Effector CD4-positive, alpha-beta T cell (primary cell): Measurements from ENCODE around the gene CYP1A1.
"Not testable (repeated sequence)": the region's sequence is repeated elsewhere in the genome, so short reads cannot be mapped to it uniquely, and the experiment has no call there.

Experiments
- DNase-seq: peaks from one replicate; pipeline ENCODE4 v3.0.0-alpha.2; 2020

Gene CYP1A1

GRCh38 chr15:74735305-74735704 is 10.0 kb upstream of the CYP1A1 start:
- no peak for DNase-seq

GRCh38 chr15:74733269-74733668 is 7.9 kb upstream of the CYP1A1 start:
- DNase-seq, result no peak

GRCh38 chr15:74732846-74733245 is 7.5 kb upstream of the CYP1A1 start:
- no peak for DNase-seq

GRCh38 chr15:74730619-74731316 is 5.4 kb upstream of the CYP1A1 start:
- DNase-seq, result no peak

GRCh38 chr15:74729372-74729771 is 4.0 kb upstream of the CYP1A1 start:
- DNase-seq, result not testable (repeated sequence)

- not testable (repeated sequence) for DNase-seq
These were observed 3.4 kb upstream of the CYP1A1 start for GRCh38 chr15:74728699-74729098.

GRCh38 chr15:74727727-74728126 is 2.4 kb upstream of the CYP1A1 start:
- no peak for DNase-seq

GRCh38 chr15:74726774-74727164 is 1.4 kb upstream of the CYP1A1 start:
- no peak for DNase-seq

GRCh38 chr15:74725845-74726773 is 781 bp upstream of the CYP1A1 start:
- DNase-seq, result peak; percentile 21

- DNase-seq, result no peak
These were observed 631 bp downstream of the CYP1A1 start for GRCh38 chr15:74724570-74725224.

- DNase-seq, result no peak
These were observed 1.5 kb downstream of the CYP1A1 start for GRCh38 chr15:74723754-74724334.

GRCh38 chr15:74723187-74723586 is 2.1 kb downstream of the CYP1A1 start:
- no peak for DNase-seq

- DNase-seq, result no peak
These were observed 2.7 kb downstream of the CYP1A1 start for GRCh38 chr15:74722591-74722990.

- no peak for DNase-seq
These were observed 8.7 kb downstream of the CYP1A1 start for GRCh38 chr15:74716651-74717050.

GRCh38 chr15:74712311-74712710 is 13.0 kb downstream of the CYP1A1 start:
- no peak for DNase-seq

- DNase-seq, result no peak
These were observed 14.8 kb downstream of the CYP1A1 start for GRCh38 chr15:74710319-74711094.

- no peak for DNase-seq
These were observed 15.4 kb downstream of the CYP1A1 start for GRCh38 chr15:74709892-74710291.

GRCh38 chr15:74709011-74709410 is 16.3 kb downstream of the CYP1A1 start:
- DNase-seq, result no peak

GRCh38 chr15:74696808-74697207 is 28.5 kb downstream of the CYP1A1 start:
- no peak for DNase-seq

- DNase-seq, result no peak
These were observed 29.0 kb downstream of the CYP1A1 start for GRCh38 chr15:74696398-74696729.

- DNase-seq, result peak; percentile 90
These were observed 29.5 kb downstream of the CYP1A1 start, which contains the start of gene EDC3 for GRCh38 chr15:74695597-74696397. TSS of gene EDC3 (minus strand) at chr15:74696024. CDS start at chr15:74675124, 20,900 bp downstream.
